NCI-H187 (cell line): ENCODE measurements around the gene LRP3.

Experiments
- DNase-seq, 2 experiments: peaks; one replicate each; lab custom pipeline; 2025; lab: John Stamatoyannopoulos, UW

LRP3 gene

DNA sequence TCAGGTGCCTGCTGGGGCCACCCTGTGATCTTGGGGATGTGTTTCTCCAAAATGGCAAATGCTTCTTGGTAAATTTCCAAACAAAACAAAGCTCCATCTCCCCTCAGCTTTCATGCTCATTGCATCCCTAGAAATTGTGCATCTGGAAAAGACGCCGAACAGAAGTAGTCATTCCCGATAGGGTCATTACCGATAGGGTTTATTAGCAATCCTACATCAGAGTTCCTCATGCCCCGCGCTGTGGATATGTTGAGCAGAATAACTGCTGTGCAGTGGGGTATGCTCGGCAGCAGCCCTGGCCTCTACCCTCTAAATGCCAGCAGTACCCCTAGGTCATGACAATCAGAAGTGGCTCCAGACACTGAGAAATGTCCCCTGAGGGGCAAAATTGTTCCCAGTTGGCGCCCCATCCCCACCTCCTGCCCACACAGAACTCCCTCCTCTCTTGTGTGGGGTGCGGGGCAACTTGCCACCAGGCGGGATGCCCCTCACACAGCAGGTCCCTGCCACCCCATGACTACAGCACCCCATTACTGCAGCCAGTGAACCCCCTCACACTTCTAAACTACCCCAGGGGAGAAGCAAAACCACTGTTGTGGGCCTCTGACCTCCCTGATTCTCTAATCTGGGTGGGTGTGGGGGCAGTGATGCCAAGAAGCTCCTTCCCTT is 44.5 kb downstream of the LRP3 start:
- no peak for DNase-seq

DNA sequence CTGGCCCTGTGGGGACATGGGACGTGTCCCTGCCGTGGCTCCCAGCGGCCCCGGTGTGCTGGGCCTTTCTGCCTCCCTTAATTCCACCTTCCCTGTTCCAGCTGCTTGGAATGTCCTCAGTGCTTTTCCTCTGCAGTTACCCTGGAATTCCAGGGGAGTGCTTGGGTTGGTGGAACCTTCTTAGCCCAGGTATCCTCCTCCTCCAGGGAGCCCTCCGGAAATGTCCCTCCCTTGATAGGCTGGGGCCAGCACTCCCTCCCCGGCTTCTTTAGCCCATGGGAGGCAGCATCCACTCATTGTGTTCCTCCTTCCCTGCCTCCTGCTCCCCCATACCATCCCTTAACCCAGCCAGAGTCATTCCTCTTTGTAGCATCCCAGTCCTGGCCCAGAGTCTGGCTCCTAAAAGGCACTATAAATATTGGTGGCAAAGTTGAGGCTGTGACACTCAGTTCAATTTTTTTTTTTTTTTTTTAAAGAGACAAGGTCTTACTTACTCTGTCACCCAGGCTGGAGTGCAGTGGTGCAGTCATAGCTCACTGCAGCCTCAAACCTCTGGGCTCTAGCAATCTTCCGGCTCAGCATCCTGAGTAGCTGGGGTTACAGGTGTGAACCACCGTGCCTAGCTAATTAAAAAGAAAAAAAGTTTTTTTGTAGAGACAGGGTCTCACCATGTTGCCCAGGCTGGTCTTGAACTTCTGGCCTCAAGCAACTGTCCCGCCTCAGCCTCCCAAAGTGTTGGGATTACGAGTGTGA is 45.3 kb downstream of the LRP3 start:
- DNase-seq, result no peak

DNA sequence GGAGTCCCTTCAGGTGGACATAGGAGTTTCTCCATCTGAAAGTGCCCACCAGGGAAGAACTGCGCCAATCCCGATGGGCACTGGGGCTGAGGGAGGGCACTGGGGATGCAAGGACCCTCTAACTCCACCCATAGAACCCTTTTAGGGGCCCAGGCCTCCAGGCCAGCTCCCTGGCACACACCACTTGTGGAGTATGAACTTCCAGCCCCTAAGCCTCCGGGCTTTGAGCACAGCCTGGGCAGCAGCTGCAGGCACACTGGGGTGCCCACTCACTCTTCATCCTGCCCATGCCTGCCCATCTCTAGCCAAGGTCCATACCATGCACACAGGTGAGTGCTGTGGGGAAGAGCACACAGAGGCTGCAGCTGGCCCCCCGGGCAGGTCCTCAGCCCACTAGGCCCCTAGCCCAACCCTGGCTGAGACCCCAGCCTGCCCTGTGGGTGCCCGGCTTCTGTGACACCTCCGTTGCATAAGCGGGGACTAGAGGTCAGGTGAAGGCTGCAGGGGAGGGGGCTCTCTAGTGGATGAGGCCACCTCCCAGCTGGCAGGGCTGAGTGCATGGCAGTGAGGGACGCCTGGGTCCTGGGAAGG is 46.1 kb downstream of the LRP3 start:
- DNase-seq, result no peak

DNA sequence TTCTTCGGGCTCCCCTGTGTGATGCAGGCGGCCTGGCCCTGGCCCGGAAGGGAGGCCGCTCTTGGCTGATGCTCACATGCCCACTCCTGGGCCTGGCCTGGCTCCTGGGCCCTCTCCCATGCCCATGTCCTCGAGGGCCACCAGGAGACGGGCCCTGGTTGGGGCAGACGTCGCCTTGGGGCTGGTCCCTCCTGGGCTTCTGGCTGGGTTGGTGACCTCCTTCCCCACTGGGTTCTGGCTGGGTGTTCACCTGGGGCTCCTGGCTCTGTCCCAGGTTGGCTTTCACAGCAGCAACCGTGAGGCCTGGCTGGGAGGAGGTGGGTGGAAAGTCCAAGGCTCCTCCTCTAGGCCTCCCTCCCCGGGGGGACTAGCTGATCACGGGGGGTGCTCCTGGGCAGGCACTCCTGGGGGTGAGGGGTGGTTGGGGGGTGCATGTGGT is 47.0 kb downstream of the LRP3 start:
- no peak for DNase-seq

DNA sequence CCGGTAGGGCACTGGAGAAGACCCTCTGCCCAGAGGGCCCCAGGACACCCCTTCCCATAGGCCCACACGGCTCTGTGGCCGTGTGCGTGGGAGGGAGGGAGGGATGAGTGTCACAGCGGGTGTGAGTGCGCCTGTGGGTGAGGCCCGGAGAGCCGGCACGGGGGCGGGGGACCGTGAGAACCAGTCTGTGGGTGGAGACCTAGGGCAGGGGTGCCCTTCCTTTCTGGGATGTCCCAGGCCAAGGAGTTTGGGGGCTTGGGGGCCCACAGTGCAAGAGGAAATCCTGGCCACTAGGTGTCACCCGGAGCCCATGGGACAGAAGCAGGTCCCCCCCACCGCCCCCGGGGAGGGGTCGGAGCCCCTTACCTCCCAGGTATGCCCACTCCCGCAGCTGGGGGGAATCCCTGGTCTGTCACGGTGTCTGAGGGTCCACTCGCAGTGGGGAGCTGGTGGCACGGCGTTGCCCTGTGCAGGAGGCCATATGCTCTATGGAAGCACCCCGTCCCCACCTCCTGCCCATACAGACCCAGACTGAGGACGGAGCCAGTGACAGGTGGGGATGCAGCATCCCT is 47.5 kb downstream of the LRP3 start:
- DNase-seq, result no peak

DNA sequence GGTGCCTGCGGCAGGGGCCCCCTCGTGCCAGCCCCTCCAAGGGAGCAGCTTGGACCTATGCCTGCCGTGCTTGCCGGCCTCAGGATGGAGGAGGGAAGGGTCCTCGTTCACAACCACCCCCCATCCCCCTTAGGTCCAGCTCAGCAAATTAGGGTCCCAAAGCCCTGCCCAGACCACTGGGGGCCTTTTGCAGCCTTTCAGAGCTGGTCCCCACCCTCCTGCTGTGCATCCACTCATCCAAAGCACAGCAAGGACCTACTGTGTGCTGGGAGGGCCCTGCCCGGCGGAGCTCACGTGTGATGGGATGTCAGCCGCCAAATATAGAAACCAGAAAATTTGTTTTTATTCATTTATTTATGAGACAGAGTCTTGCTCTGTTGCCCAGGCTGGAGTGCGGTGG is 48.0 kb downstream of the LRP3 start:
- DNase-seq, result no peak

DNA sequence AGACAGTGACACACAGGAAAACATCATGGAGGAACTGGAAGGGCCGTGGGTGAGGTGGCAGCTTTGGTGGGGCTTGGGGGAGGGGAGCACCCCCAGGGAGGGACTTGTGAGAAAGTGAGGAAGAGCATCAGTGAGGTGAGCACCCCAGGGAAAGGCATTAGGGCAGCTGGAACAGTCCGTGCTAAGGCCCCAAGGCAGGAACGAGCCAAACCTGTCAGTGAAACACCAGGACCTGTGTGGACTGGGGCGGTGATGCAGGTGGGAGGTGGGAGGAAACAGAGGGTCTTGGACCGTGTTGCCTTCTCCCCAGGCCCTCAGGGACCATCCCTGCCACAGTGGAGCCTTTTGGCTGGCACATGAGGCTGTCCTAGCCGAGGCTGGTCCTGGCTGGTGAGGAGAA is 48.8 kb downstream of the LRP3 start:
- no peak for DNase-seq

DNA sequence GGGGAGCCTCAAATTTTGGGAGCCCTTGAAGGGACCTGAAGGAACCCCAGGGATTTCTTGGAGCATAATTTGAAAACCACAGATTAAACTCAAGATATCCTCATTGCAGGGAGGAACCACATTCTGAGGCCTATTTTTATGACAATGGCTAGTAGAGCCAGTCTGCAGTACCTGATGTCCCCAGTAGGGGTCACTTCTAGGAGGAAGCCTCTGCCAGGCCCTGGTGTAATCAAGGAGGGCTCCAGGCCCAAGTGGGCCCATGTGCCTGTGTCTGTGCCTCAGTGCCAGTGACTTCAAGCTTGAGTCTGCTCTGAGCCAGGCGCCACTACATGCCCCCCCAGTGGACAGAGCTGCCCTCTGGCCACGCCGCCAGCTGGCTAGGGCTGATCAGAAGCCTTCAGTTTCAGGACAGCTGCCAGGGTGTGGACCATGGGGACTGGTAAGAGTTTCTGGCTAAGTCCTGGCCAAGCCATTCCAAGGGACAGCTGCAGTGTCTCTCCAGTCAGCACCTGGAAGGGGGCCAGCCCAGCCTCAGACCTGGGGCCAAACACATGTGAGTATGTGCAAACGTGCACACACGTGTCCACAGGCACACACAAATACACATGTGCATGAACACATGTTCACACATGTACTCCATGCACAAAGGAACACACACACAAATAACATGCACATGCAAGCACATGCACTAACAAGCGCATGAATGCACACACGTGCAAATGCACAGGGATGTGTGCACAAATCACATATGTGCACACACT is 52.0 kb downstream of the LRP3 start:
- DNase-seq, result no peak

DNA sequence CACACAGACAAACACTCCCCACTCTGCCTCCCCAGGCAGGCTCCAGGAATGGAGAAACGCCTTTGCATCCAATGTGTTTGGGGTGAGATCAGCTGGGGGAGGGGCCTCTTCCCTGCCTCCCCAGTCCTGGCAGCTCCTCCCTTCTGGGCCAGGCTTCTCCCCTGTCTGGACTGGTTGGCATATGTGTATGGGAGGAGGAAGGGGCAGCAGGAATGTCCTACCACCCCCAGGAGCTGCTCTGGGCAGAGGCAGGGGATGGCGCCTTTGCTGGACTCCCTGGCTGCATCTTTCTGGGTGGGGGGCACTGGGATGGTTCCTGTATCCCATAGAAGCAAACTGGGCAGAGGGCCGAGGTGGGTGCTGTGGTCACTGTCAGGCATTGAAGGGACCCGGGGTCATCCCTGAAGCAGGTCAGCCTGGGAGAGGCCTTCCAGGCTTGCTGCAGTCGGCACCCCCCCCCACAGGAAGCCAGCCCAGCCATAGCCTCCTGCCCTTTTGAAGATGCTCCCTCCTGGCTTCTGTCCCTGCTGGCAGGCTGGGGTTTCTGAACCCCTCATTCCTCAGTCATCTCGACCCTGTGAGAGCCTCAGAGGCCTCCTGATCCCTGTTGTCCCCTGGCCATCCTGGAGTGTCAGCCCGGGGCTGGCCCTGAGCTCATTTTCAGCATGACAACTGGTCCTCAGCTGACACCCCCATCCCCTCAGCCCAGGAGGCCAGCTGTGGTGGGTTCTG is 52.7 kb downstream of the LRP3 start:
- no peak for DNase-seq

DNA sequence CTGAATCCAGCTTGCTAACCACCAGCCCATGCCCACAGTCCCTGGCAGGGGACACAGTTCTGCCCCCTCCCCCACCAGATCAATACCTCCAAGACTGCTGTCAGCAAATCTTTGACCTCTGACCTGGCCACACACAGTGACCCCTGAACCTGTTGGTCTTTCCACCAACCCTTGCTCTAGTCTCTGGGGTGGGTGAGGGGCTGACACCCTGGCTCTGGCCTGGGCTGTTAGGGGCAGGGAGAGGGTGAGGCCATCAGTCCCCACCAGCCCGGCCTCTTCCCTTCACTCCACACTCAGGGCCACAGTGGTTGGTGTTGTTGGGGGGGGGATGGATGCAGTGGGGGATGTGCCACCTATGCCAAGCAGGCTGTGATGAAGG is 53.3 kb downstream of the LRP3 start:
- no peak for DNase-seq

DNA sequence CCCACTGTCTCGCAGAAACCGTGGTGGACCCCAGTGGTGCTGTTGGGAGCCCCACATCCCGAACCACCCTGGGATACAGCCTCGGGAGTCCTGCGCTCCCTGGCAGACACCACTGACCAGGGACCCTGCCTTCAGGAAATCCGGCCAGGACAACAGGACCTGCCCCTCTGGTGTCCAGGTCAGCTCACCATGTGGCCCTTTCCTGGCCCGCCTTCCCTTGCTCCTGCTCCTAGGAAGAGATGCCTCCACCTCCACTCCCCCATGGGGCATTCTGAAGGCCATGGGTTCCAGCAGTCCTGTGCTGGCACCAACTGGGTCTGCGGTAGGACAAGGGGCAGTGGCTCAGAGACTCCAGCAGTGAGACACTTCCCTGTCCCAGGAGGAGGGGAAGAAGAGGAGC is 54.0 kb downstream of the LRP3 start:
- no peak for DNase-seq

DNA sequence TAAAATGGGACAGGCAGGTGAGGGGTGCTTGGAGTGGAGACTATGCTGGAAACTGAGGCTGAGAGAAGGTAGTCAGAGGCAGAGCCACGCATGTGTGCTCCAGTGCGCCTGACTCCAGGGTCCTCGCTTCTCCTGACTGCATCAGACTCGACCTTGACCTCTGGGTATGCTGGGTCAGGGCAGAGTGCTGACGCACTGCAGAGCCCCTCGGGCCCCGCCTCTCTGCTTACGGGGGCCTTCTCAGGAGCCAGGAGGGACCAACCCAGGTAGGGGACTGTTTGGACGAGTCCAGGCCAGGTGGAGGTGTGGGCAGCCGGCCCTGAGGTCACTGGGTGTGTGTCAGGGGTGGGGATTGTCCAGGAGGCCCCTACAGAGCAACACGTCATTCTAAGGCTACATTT is 54.4 kb downstream of the LRP3 start:
- no peak for DNase-seq

DNA sequence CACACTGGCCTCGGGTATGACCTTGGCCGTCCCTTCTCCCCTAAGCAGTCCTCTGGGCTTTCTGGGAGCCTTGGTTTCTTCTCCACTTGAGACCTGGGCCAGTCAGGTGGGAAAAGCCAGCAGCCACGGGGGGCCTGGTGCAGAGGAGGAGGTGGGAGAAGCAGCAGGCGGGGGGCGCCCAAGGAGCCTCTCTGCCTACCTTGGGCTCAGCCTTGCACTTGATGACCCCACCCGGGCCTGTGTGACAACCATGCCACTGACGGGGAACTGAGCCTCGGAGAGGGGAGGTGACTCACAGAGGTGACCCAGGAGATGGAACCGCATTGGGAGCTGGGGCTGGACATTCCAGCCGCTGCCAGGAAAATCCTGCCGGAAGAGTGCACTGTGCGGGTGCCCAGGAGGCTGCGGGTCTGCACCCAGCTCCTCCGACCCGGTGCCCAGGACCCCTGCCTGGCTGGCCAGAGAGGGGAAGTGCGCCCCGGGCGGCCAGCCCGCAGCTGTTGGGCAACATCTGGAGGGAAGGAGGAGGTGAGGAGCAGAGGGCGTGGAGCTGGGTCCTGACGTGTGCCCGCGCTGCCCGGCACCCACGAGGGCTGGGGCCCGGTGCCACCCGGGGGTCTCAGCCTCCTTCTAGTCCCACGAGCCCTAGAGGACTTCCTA is 55.0 kb downstream of the LRP3 start:
- no peak for DNase-seq

DNA sequence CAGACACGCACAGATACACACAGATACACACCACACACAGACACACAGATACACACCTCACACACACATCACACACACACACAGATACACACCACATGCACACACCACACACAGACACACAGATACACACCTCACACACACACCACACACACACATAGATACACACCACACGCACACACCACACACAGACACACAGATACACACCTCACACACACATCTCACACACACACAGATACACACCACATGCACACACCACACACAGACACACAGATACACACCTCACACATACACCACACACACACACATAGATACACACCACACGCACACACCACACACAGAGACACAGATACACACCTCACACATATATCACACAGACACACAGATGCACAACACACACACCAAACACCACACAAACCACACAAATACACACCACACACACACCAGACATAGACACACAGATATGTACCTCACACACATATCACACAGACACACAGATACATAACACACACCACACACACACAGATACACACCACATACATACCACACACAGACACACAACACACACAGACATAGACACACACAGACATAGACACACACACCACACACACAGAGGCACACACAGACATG is 55.7 kb downstream of the LRP3 start:
- DNase-seq, result no peak

DNA sequence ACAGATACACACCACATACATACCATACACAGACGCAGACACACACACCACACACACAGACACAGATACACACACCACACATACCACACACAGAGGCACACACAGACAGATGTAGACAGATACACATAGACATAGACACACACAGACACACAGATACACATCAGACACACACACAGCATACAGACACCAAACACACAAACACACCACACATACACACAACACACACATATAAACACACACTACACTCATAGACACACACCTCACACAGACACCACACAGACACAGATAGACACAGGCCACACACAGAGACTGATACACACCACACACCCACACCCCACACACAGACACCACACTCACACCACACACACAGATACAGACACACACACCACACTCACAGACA is 56.4 kb downstream of the LRP3 start:
- DNase-seq, result no peak

DNA sequence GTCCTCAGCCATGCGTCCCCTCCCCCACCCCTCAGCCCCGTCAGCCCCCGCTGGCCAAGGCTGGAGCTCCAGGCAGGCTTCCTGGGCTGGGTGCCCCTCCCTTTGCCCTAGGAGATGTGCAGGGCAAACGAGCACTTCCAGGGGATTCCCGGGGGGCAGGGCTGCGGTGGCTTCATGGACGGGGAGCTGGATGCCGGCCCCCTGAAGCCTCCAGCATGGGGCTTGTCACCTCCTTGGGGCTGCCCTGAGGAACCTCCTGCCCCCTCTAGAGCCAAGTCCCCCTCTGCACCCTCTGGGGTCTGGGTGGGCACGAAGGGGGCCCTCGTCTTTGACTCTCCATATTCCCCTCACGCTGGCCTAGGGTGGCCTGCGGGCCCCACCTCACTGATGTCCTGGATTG is 56.9 kb downstream of the LRP3 start:
- no peak for DNase-seq

DNA sequence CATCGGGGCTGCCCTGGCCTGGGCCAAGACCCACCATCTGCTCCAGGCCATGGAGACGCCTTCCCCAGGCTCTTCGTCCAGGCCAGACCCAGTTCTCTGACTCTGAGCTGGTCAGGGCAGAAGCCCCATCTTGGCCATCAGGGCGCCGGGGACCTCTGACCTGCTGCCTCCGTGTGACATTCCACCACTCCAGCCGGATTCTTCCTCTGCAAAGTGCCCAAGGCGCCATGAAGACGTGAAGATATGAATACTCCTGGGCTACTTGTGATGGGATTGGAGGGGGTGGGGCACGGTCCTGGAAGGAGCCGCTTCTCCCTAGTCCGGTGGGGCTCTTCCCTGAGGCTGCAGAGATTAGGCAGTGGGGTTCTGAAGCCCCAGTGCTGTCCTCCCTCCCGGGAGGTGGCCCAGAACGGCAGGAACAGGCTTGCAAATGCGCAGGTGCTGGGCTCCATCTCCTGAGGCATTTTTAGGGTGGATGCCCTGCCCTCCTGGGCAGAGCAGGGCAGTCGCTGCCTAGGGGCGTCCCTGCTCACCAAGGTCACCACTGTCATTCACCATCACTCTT is 57.5 kb downstream of the LRP3 start:
- DNase-seq, result no peak

DNA sequence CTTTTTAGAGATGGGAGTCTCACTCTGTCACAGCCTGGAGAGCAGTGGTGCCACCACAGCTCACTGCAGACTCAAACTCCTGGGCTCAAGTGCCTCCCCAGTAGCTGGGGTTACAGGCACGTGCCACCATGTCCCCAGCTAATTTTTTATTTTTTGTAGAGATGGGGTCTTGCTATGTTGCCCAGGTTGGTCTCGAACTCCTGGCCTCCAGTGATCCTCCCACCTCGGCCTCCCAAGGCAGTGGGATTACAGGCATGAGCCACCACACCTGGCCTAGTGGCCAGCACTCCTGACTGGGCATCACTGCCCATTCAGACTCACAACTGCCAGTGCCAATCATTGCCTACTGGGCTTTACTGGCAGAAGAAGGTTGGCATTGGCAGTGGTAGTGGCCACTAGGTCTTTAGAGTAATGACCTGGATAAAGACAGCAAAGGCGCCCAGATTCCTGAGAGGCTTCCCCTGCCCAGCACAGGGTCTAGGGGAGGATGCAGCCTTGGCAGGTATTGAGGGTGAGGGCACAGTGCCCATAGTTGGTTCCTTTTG is 58.4 kb downstream of the LRP3 start:
- DNase-seq, result no peak

DNA sequence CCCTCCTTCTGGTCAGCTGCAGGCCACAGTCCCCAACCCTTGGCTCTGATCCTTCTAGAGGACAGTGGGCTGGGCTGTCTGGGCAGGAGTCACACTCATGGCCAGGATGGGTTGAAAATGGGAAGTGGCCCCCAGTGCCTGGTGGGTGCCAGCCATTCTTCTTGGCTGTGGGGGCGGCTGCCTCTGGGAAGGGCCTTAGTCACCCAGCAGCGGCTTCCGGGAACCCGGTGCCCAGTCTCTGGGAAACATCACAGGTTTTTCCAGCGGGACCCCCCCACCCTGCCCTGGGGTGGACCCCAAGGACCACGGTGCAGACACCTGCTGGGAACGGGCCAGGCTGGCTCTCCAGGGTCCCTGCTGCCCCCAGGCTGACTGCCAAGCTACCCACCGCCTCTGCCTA is 58.8 kb downstream of the LRP3 start:
- no peak for DNase-seq

DNA sequence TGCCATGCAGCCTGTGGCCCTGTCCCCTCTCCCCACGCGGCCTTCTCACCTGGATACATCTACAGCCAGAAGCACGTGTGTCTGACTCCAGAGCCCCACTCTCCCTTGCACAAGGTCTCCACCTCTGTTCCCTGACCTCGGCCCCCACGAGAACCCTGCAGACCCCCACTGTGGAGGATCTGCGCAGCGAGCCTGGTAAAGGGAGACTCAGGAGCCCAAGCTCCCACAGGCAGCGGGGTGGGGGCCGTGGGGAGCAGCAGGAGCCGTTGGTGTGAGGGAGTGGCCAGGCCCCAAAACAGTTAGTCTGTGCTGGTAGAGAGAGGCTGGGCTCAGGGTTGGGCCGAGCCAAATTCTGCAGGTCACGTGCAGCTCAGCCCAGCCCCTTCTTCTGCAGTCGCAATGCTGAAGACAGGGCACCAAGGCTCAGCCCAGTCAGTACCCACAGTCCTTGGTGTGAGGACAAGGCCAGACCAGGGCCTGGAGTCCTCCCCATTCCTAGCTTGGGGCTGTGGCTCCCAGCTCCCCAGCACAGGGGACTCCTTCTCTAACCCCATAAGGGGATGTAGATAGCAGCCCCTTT is 60.2 kb downstream of the LRP3 start:
- no peak for DNase-seq
